Endothelial cell of umbilical vein (primary cell): ENCODE results near the gene KLHL6. TPM values are rescaled to one million over a fixed set of nuclear protein-coding genes. Genes with fewer than 3 reads are reported as not detected.

Experiments used
- BruUV-seq: library from RNA; stranded (reverse); fragments of 400-500 nt; replicated peaks from 2 replicates; lab custom pipeline; 2021; lab: Mats Ljungman, UMichigan
- CTCF ChIA-PET: fragments of 300-600, 350-600 bp; sonication (Branson Sonifier 250); formaldehyde crosslinking; loops from one replicate; lab custom pipeline; 2021; ENCODE audit warnings: antibody characterized with exemption, inconsistent platforms; lab: Charles Lee
- POLR2A ChIA-PET: fragments of 300-600, 350-600 bp; sonication (Branson Sonifier 250); formaldehyde crosslinking; loops from one replicate; lab custom pipeline; 2021; ENCODE audit warnings: antibody characterized with exemption, inconsistent platforms; lab: Charles Lee
- DNase-seq: peaks from one replicate; pipeline ENCODE4 v3.0.0-alpha.2; 2011; ENCODE audit warnings: low read depth, low spot score
- FAIRE-seq: peaks from 2 replicates; lab custom pipeline; 2011; peaks lifted over from hg19 to GRCh38; lab: Jason Lieb, UNC
- H2AFZ ChIP-seq: 2 replicates; pipeline ENCODE4 v1.6.0; 2012; ENCODE audit warnings: low read depth, low read length, control low read depth, inconsistent platforms
- H3K27ac ChIP-seq: 2 replicates; pipeline ENCODE4 v1.5.1; 2011; ENCODE audit warnings: low read depth, mild to moderate bottlenecking, control low read depth, low read length, moderate library complexity; ENCODE audit not compliant: insufficient read depth
- H3K27me3 ChIP-seq, 2 experiments: 2 replicates each; pipeline versions ENCODE4 v1.6.0 to v1.6.1; 2011; ENCODE audit warnings: low read length in 2 of 2, mixed read lengths in 1 of 2; ENCODE audit not compliant: control insufficient read depth in 2 of 2, insufficient read depth in 2 of 2
- H3K36me3 ChIP-seq, 2 experiments: 2 replicates in 1 of 2; 3 replicates in 1 of 2; pipeline ENCODE4 v1.5.1; 2011; ENCODE audit warnings: low read length in 2 of 2, mild to moderate bottlenecking in 1 of 2, moderate library complexity in 1 of 2; ENCODE audit not compliant: control insufficient read depth in 2 of 2, insufficient read depth in 2 of 2; ENCODE audit errors: extremely low read depth in 1 of 2
- H3K4me1 ChIP-seq: 3 replicates; pipeline ENCODE4 v1.5.1; 2011; ENCODE audit warnings: mild to moderate bottlenecking, low read length; ENCODE audit not compliant: control insufficient read depth, insufficient read depth; ENCODE audit errors: extremely low read depth
- H3K4me2 ChIP-seq: 2 replicates; pipeline ENCODE4 v1.6.1; 2011; ENCODE audit warnings: low read length, control low read depth, mixed read lengths; ENCODE audit not compliant: insufficient read depth
- H3K4me3 ChIP-seq, 3 experiments: fragments of 200-600 bp in 1 of 3; sonication (generic), shearing (Covaris generic) in 1 of 3; replicated peaks in 1 of 3; 2 replicates each; pipeline ENCODE4 v1.5.1; 2011 to 2016; ENCODE audit warnings: control low read depth in 3 of 3, low read length in 3 of 3, mild to moderate bottlenecking in 2 of 3, inconsistent platforms in 1 of 3, low read depth in 1 of 3, moderate library complexity in 1 of 3; ENCODE audit not compliant: insufficient read depth in 1 of 3
- H3K79me2 ChIP-seq: 2 replicates; pipeline ENCODE4 v1.6.0; 2012; ENCODE audit warnings: low read length, inconsistent platforms; ENCODE audit not compliant: control insufficient read depth, insufficient read depth
- H3K9ac ChIP-seq: replicated peaks from 2 replicates; pipeline ENCODE3; 2011; ENCODE audit warnings: low read length, control low read depth; ENCODE audit not compliant: insufficient read depth; ENCODE audit errors: extremely low read depth
- H3K9me1 ChIP-seq: replicated peaks from 3 replicates; pipeline ENCODE4 v1.6.0; 2011; ENCODE audit warnings: mild to moderate bottlenecking, low read length; ENCODE audit not compliant: control insufficient read depth, insufficient read depth; ENCODE audit errors: extremely low read depth
- H3K9me3 ChIP-seq: replicated peaks from 2 replicates; pipeline ENCODE4 v1.5.1; 2012; ENCODE audit warnings: low read length, inconsistent platforms; ENCODE audit not compliant: control insufficient read depth, insufficient read depth
- H4K20me1 ChIP-seq: replicated peaks from 2 replicates; pipeline ENCODE3; 2011; ENCODE audit warnings: mild to moderate bottlenecking, low read length; ENCODE audit not compliant: control insufficient read depth, insufficient read depth; ENCODE audit errors: extremely low read depth
- CTCF ChIP-seq, 2 donors: IDR thresholded peaks; 1 replicate in 1 of 2; 2 replicates in 1 of 2; pipeline ENCODE4 v1.5.1; 2011; ENCODE audit warnings: low read length in 2 of 2, mild to moderate bottlenecking in 2 of 2, moderate library complexity in 2 of 2, control low read depth in 1 of 2, inconsistent platforms in 1 of 2, low read depth in 1 of 2; ENCODE audit not compliant: insufficient read depth in 1 of 2; ENCODE audit errors: extremely low read depth in 1 of 2
- EZH2 ChIP-seq: IDR thresholded peaks from 2 replicates; pipeline ENCODE4 v1.6.1; 2012; ENCODE audit warnings: borderline replicate concordance, low read depth, mild to moderate bottlenecking, moderate library complexity, low read length, inconsistent platforms; ENCODE audit not compliant: severe bottlenecking
- FOS ChIP-seq: IDR thresholded peaks from 2 replicates; pipeline ENCODE4 v1.6.1; 2011; ENCODE audit warnings: mild to moderate bottlenecking, low read length, moderate library complexity, borderline replicate concordance; ENCODE audit not compliant: insufficient read depth
- GATA2 ChIP-seq: IDR thresholded peaks from 2 replicates; pipeline ENCODE4 v1.7.0; 2011; ENCODE audit warnings: low read depth, mild to moderate bottlenecking, moderate library complexity, mixed read lengths, low read length; ENCODE audit not compliant: insufficient read length, insufficient read depth
- JUN ChIP-seq: IDR thresholded peaks from 2 replicates; pipeline ENCODE4 v1.6.1; 2011; ENCODE audit warnings: borderline replicate concordance, low read depth; ENCODE audit not compliant: insufficient read length, insufficient read depth
- MAX ChIP-seq: IDR thresholded peaks from 2 replicates; pipeline ENCODE4 v1.6.1; 2011; ENCODE audit not compliant: insufficient read depth, insufficient read length
- MYC ChIP-seq: IDR thresholded peaks from one replicate; pipeline ENCODE4 v1.6.1; 2011; ENCODE audit warnings: mild to moderate bottlenecking, low read depth, low read length
- POLR2A ChIP-seq: IDR thresholded peaks from 2 replicates; pipeline ENCODE4 v1.6.1; 2012; ENCODE audit warnings: low read depth, mild to moderate bottlenecking, control low read depth, low read length
- POLR2AphosphoS5 ChIP-seq: IDR thresholded peaks from 2 replicates; pipeline ENCODE4 v1.6.1; 2012; ENCODE audit warnings: low read depth, mild to moderate bottlenecking, control low read depth, low read length, moderate library complexity; ENCODE audit not compliant: insufficient read depth
- dilution Hi-C: fragments of 300-500 bp; cut with MboI; formaldehyde crosslinking; loops from one replicate; pipeline ENCODE4 v1.15.0; 2019; ENCODE audit warnings: low sequenced_read_pairs; ENCODE audit not compliant: extremely low pct_ligation_motif_present
- intact Hi-C: fragments of 100-400 bp; cut with micrococcal nuclease; formaldehyde crosslinking; loops from one replicate; pipeline ENCODE4 v1.10.0; 2022
- polyA plus RNA-seq, 4 experiments: library from polyadenylated mRNA; depleted of rRNA in 3 of 4; stranded (reverse) in 3 of 4; unstranded in 1 of 4; fragments of >200 nt; gene quantifications; 2 replicates each; pipeline versions ENCODE4 v1.2.1 to v1.2.3, GENCODE V29; 2011 to 2012; ENCODE audit warnings: missing spikeins in 1 of 4
- total RNA-seq: library from RNA; stranded (reverse); gene quantifications from 2 replicates; pipeline ENCODE4 v1.2.3, GENCODE V29; 2021

The KLHL6 gene
- total and polyA plus RNA-seq, 2 donors (not counting 3 experiments of a cell fraction or from before 2014, with no cell fraction given) = 5.7 to 12.6 TPM

GRCh38 chr3:183540501-183541234, 14.8 kb downstream of the KLHL6 start:
- Histone ChIP-seq H3K79me2 (peaks cover 12% of the 10 kb centered on the region), H3K27me3 (no peaks in the 10 kb centered on the region), H3K36me3 (no peaks in the 10 kb centered on the region), H3K9me3 (no peaks in the 10 kb centered on the region), H2AFZ (no peak overlapping the region), H3K9me1 (no peaks in the 10 kb centered on the region), H3K9ac (no peak overlapping the region), H3K4me3 (no peak overlapping the region), H4K20me1 (no peaks in the 10 kb centered on the region), H3K4me2 (no peak overlapping the region), H3K4me1 (no peaks in the 10 kb centered on the region), H3K27ac (no peak overlapping the region)
- CTCF ChIA-PET = interaction anchor here (1.2 to 2.2 kb wide), 2 partner anchors 13 to 227 kb away, joined by 3 to 7 read pairs; no protein-coding TSS in a partner anchor
- TF ChIP-seq POLR2A = no peak
- TF ChIP-seq JUN = no peak
- TF ChIP-seq EZH2 = no peak
- TF ChIP-seq MYC = no peak
- no peak for TF ChIP-seq CTCF (IDR thresholded peaks at IDR 0.05; ENCODE audit: extremely low read depth in 1 of 2, insufficient read depth in 1 of 2, low read depth in 1 of 2, low read length in 2 of 2)
- TF ChIP-seq GATA2 = no peak
- no peak for TF ChIP-seq POLR2AphosphoS5
- no peak for TF ChIP-seq MAX
- TF ChIP-seq FOS = no peak
- POLR2A ChIA-PET = no interaction called here
- dilution Hi-C loops (no loop called here), intact Hi-C loops (no loop called here)
- FAIRE-seq = no peak
- no TSS peak for BruUV-seq
- no peak for DNase-seq
